ENCODE data around the gene PPDPF. TPM values are rescaled to one million over a fixed set of nuclear protein-coding genes. Genes with fewer than 3 reads are reported as not detected.
"Not testable (repeated sequence)": the region's sequence is repeated elsewhere in the genome, so short reads cannot be mapped to it uniquely, and the experiment has no call there.

PPDPF gene
- total RNA-seq, 2 donors from 2014 or later: 65.5 to 87.5 TPM

DNA sequence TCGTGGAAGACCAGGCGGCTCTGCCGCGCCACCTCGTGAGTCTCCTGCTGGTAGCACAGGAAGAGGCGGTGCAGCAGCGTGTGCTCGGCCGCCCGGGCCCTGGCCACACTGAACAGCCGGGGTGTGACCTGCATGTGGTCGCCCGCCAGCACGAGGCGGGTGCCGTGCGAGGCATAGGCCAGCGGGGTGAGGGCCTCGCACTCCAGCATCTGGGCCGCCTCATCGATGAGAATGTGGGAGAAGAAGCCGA, 46.5 kb downstream of the PPDPF start:
- Mint-ChIP-seq H3K4me1 (no peaks in the 10 kb centered on the region), H3K36me3 (ENCODE audit: low read depth) (no peaks in the 10 kb centered on the region), H3K9me3 (no peaks in the 10 kb centered on the region), H3K27me3 (no peaks in the 10 kb centered on the region), H3K27ac (no peak overlapping the region), H3K4me3 (peak overlapping the region; percentile 71)
- no peak for ATAC-seq (replicated peaks)

DNA sequence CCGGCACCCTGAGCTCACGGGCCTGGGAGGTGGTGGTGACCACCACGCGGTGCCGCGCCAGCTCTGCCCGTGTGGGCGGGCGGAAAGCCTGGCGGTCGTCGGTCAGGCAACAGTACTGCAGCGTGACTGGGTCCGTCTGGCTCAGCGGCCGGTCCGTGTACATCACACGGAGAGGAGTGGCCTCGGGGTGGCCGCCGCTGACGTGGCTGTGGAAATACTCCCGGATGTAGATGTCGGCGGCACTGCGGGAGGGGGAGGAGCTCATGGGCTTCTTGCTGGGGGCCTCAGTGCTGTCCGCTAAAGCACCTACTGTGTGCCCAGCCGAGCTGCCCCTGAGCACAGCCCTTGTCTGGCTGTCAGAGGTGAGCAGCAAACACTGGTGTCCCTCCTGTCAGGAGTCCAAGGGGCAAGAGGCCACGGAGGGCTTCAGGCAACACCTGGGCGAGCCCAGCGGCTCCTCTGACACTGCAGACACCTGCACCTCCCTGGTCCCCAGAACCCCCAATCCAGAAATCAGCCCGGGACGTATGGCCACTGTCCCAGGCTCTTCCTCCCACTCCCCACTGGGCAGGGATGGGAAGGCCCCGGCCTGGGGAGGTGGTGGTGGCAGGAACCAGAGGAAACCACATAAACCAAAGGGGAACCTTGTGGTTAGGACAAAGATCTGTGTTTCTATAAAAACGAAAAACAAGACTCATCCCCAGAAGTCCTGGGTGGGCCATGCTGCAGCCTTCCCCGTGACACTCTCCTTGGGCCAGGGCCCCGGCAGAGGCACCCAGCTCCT, 47.0 kb downstream of the PPDPF start:
- Mint-ChIP-seq H3K4me1 (no peaks in the 10 kb centered on the region), H3K27ac (peak overlapping the region; percentile 28), H3K4me3 (peak overlapping the region; percentile 71), H3K9me3 (no peaks in the 10 kb centered on the region), H3K36me3 (ENCODE audit: low read depth) (no peaks in the 10 kb centered on the region), H3K27me3 (no peaks in the 10 kb centered on the region)
- peak; percentile 87 for ATAC-seq (replicated peaks)

DNA sequence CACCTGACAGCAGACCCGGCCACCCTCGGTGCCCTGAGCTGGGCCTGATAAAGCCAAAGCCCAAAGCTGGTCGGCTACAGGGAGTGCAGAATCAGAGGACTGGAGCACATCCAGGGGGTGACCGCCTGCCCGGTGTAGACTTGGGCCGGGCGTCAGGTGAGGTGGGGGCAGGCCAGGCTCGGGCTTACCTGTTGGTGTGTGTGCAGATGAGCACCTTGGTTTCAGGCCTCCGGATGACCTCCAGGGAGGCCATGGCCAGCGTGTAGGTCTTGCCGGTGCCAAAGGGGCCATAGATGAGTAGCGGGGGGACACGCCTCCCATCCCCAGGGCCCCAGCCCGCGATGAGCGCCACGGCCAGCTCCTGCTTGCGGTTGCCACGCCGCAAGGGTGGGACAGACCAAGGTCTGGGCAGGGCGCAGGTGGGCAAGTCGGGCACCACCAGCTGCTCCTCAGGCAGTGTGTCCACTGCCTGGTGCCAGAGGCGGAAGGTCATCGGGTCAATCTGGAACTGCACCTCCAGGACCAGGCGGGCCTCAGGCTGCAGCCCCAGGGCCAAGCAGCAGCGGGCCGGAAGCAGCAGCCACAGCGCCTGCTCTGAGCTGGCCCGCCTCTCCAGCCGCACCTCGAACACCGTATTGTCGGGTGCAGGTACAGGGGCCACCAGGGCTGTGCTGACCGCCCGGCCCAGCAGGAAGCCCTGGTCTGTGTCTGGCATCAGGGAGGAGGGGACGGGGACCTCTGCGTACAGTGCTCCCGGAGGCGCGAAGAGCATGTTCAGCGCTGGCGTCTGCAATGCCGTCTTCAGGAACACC, 47.8 kb downstream of the PPDPF start:
- no peaks in the 10 kb centered on the region for H3K9me3 Mint-ChIP-seq
- no peak overlapping the region for H3K27ac Mint-ChIP-seq
- ATAC-seq (replicated peaks): no peak
- H3K36me3 Mint-ChIP-seq (ENCODE audit: low read depth): no peaks in the 10 kb centered on the region
- H3K4me3 Mint-ChIP-seq: peak overlapping the region; percentile 71
- H3K4me1 Mint-ChIP-seq: no peaks in the 10 kb centered on the region
- no peaks in the 10 kb centered on the region for H3K27me3 Mint-ChIP-seq

DNA sequence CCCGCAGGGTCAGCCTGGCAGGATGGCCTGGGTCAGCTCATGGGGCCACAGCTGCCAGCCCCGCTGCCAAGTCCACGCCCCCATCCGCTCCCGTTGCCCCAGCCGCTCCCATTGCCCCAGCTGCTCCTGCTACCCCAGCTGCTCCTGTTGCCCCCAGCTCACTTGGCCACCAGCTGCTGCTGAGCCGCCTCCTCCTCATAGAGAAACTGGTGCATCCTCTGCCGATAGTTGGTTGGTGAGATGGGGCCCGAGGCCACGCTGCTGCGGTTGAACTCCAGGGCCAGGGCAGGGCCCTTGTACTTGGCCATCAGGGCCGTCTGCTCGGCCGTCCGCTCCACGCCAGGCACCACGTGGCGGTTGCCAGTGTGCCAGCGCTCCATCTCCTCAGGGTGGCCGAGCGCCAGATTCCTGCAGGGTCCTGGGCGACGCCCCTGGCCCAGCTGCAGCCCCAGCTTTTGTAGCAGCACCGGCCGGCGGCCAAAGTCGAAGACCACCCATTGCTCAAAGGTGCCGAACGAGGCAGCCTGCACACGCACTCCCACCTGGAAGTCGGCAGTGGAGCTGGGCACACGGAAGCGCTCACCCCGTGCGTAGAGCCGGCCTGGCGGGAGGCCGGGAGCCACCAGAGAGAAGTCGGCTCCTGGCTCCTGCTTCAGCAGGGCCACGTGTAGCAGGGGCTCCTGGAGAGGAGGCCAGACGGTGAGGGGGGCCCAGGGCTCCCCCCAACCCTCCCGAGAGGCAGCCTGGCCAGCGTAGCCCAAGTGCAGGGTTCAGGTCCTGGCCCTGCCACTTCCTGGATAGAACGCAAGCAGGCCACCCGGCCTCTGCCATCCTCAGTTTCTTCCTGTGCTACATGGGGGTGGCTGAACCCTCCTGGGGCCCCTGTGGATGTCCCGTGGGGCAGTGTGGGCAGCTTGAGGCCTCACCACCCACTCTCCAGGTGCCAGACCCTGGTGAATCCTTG, 48.7 kb downstream of the PPDPF start:
- Mint-ChIP-seq H3K9me3 (no peaks in the 10 kb centered on the region), H3K4me1 (no peaks in the 10 kb centered on the region), H3K27ac (no peak overlapping the region), H3K27me3 (no peaks in the 10 kb centered on the region), H3K36me3 (ENCODE audit: low read depth) (no peaks in the 10 kb centered on the region), H3K4me3 (peak overlapping the region; percentile 71)
- ATAC-seq (replicated peaks): no peak

DNA sequence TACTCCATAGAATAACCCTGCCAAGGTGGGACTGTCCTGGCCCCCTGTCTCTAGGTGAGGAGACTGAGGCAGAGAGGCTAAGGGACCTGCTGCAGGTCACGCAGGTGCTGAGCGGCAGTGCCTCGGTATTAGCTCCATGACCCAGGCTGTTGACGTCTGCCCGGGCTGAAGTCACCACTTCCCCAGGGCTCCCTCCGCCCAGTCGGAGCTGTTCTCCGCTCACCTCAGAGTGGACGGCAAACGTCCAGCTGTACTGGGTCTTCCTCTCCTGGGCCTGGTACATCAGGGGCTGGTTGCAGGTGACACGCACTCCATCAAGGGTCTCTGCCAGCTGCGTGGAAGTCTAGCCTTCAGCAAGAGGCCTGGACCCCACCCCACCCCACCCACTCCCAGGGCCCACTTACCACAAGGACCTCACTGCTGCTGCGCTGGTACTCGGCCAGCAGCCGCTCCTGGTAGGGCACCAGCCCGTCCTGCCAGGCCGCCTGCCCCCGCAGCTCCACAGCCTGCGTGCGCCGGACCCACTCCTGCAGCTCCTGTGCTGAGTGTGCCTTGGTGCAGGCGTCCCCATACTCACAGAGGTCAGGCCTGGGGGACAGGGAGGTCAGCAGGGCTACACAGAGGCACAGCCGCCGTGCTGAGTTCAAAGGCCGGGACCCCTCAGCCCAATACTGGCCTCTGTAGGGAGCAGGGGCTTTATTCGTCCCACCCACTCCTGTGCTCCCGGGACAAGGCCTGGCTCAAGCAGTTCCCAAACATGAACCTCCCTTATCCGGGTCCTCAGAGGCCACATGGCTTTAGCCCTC, 49.9 kb downstream of the PPDPF start:
- H3K27ac Mint-ChIP-seq: no peak overlapping the region
- H3K4me1 Mint-ChIP-seq: no peaks in the 10 kb centered on the region
- no peak overlapping the region for H3K4me3 Mint-ChIP-seq
- no peaks in the 10 kb centered on the region for H3K27me3 Mint-ChIP-seq
- H3K9me3 Mint-ChIP-seq: no peaks in the 10 kb centered on the region
- no peaks in the 10 kb centered on the region for H3K36me3 Mint-ChIP-seq (ENCODE audit: low read depth)
- ATAC-seq (replicated peaks): no peak

DNA sequence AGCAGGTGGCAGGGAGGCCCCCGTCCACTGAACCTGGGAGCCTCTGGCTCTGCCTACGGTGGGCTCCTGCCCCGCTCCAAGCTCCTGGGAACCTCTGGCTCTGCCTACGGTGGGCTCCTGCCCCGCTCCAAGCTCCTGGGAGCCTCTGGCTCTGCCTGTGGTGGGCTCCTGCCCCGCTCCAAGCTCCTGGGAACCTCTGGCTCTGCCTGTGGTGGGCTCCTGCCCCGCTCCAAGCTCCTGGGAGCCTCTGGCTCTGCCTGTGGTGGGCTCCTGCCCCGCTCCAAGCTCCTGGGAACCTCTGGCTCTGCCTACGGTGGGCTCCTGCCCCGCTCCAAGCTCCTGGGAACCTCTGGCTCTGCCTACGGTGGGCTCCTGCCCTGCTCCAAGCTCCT, 50.5 kb downstream of the PPDPF start:
- H3K27me3 Mint-ChIP-seq: not testable (repeated sequence)

More for the DNA sequence above, 50.5 kb downstream of the PPDPF start:
- ATAC-seq (replicated peaks); H3K4me1 Mint-ChIP-seq; H3K9me3 Mint-ChIP-seq; H3K27ac Mint-ChIP-seq; H3K36me3 Mint-ChIP-seq (ENCODE audit: low read depth); H3K4me3 Mint-ChIP-seq: not testable (repeated sequence)

Other genes with a start within 250 kb of the PPDPF start
- 10 to 100 TPM; 63.1 to 70.5 TPM for gene ARFGAP1, start 248.0 kb upstream of the PPDPF start, total RNA-seq
- under 1 TPM; 0.16 to 0.17 TPM for gene COL20A1, start 227.6 kb upstream of the PPDPF start, total RNA-seq
- not detected for gene CHRNA4, start 159.4 kb upstream of the PPDPF start, total RNA-seq
- under 1 TPM in 1 of 2 donors, not detected in 1; 0.66 TPM for gene KCNQ2, start 48.1 kb upstream of the PPDPF start, total RNA-seq
- gene EEF1A2, start 21.7 kb upstream of the PPDPF start, total RNA-seq: 10 to 100 TPM in 1 of 2 donors, under 1 TPM in 1; 0.80 to 10.9 TPM
- 1 to 10 TPM in 1 of 2 donors, under 1 TPM in 1; 0.69 to 1.9 TPM for gene PTK6, start 16.6 kb downstream of the PPDPF start, total RNA-seq
- not detected for gene SRMS, start 27.0 kb downstream of the PPDPF start, total RNA-seq
- under 1 TPM in 1 of 2 donors, not detected in 1; 0.40 TPM for gene FNDC11, start 33.4 kb downstream of the PPDPF start, total RNA-seq
- 10 to 100 TPM in 1 of 2 donors, 1 to 10 TPM in 1; 8.2 to 12.6 TPM for gene HELZ2, start 53.5 kb downstream of the PPDPF start, total RNA-seq
- gene GMEB2, start 106.3 kb downstream of the PPDPF start, total RNA-seq: 10 to 100 TPM; 11.5 to 19.6 TPM
- gene STMN3, start 132.7 kb downstream of the PPDPF start, total RNA-seq: 10 to 100 TPM; 15.1 to 24.7 TPM
- 10 to 100 TPM; 41.8 to 51.8 TPM for gene RTEL1, start 137.5 kb downstream of the PPDPF start, total RNA-seq
- gene TNFRSF6B, start 175.9 kb downstream of the PPDPF start, total RNA-seq: not detected
- 10 to 100 TPM; 43.8 to 55.8 TPM for gene ARFRP1, start 187.2 kb downstream of the PPDPF start, total RNA-seq
- gene ZGPAT, start 187.3 kb downstream of the PPDPF start, total RNA-seq: 10 to 100 TPM; 18.3 to 24.7 TPM
- 10 to 100 TPM in 1 of 2 donors, 1 to 10 TPM in 1; 9.8 to 24.8 TPM for gene LIME1, start 215.9 kb downstream of the PPDPF start, total RNA-seq
- gene SLC2A4RG, start 219.0 kb downstream of the PPDPF start, total RNA-seq: 10 to 100 TPM; 30.5 to 35.1 TPM